Loucy (cell line): ENCODE measurements around the gene LRIG1.

Source experiments
- H2AFZ ChIP-seq: fragments of 200-600 bp; sonication (generic); 2 replicates; pipeline ENCODE4 v1.6.0; 2016; ENCODE audit warnings: antibody characterized with exemption, mild to moderate bottlenecking, low read length, moderate library complexity
- H3F3A ChIP-seq: fragments of 200-600 bp; 2 replicates; pipeline ENCODE4 v1.6.0; 2016; ENCODE audit warnings: antibody characterized with exemption, low read depth, mild to moderate bottlenecking
- H3K27me3 ChIP-seq: fragments of 200-600 bp; sonication (generic); 2 replicates; pipeline ENCODE4 v1.6.1; 2014; ENCODE audit warnings: low read length, mild to moderate bottlenecking; ENCODE audit not compliant: insufficient read depth, poor library complexity, severe bottlenecking
- H3K36me3 ChIP-seq: fragments of 200-600 bp; sonication (generic); 2 replicates; pipeline ENCODE4 v1.6.1; 2016; ENCODE audit warnings: low read length; ENCODE audit not compliant: insufficient read depth
- H3K4me1 ChIP-seq: fragments of 200-600 bp; sonication (generic); 2 replicates; pipeline ENCODE4 v1.5.1; 2014; ENCODE audit warnings: low read length, mild to moderate bottlenecking; ENCODE audit not compliant: insufficient read depth, poor library complexity, severe bottlenecking
- H3K4me2 ChIP-seq: fragments of 200-600 bp; sonication (generic); 2 replicates; pipeline ENCODE4 v1.6.0; 2014; ENCODE audit warnings: antibody characterized with exemption, low read length, low read depth, mild to moderate bottlenecking; ENCODE audit not compliant: poor library complexity, severe bottlenecking
- H3K4me3 ChIP-seq: fragments of 200-600 bp; sonication (generic); 2 replicates; pipeline ENCODE4 v1.5.1; 2014; ENCODE audit warnings: low read length, mild to moderate bottlenecking, mixed read lengths; ENCODE audit not compliant: poor library complexity, severe bottlenecking
- H3K79me2 ChIP-seq: fragments of 200-600 bp; sonication (generic); 2 replicates; pipeline ENCODE4 v1.6.1; 2014; ENCODE audit warnings: low read length; ENCODE audit not compliant: insufficient read depth
- H3K9ac ChIP-seq: fragments of 200-600 bp; sonication (generic); 2 replicates; pipeline ENCODE4 v1.6.0; 2014; ENCODE audit warnings: mild to moderate bottlenecking, low read depth, low read length, moderate library complexity; ENCODE audit not compliant: poor library complexity, severe bottlenecking
- H3K9me2 ChIP-seq: fragments of 200-600 bp; sonication (generic); replicated peaks from 2 replicates; pipeline ENCODE4 v1.6.1; 2016; ENCODE audit warnings: low read depth, low read length, mixed read lengths
- H3K9me3 ChIP-seq: fragments of 200-600 bp; sonication (generic); 2 replicates; pipeline ENCODE4 v1.6.1; 2014; ENCODE audit warnings: mild to moderate bottlenecking, antibody characterized with exemption, low read length, low read depth; ENCODE audit not compliant: insufficient read depth
- H4K20me1 ChIP-seq: fragments of 200-600 bp; sonication (generic); 2 replicates; pipeline ENCODE4 v1.6.0; 2014; ENCODE audit warnings: antibody characterized with exemption, low read length, mild to moderate bottlenecking; ENCODE audit not compliant: insufficient read depth, poor library complexity, severe bottlenecking
- EZH2phosphoT487 ChIP-seq: fragments of 200-600 bp; IDR thresholded peaks from 2 replicates; pipeline ENCODE4 v1.6.1; 2018; ENCODE audit warnings: antibody characterized with exemption, mild to moderate bottlenecking, moderate library complexity, borderline replicate concordance
- TF ChIP-seq, protein P1 (sequence below): fragments of 200-600 bp; sonication (generic); conservative IDR thresholded peaks from 2 replicates; pipeline ENCODE4 v1.5.1; 2014; ENCODE audit warnings: mild to moderate bottlenecking, antibody characterized with exemption, low read length

Gene LRIG1

DNA sequence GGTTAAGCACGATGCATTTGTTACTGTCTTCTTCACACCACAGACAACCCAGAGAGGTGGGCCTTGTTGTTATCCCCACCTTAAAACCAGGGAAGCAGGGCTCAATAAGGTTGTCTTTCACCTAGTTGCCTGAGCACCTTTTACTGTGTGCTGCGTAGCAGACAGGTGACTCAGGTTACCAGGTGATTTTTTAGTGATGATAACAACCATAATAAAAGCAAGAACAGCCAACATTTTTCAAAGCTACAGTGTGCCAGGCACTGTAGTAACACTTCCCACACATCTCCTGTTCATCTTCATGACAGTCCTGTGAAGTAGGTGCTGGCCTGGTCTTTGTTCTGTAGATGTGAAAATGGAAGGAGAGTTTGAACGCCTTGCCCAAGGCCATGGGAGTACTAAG lies 147.8 kb downstream of the LRIG1 start:
- Histone ChIP-seq H2AFZ (no peak overlapping the region), H3K9me3 (no peaks in the 10 kb centered on the region), H3F3A (no peaks in the 10 kb centered on the region), H3K9ac (no peak overlapping the region), H3K4me1 (peaks cover 38% of the 10 kb centered on the region), H3K4me2 (no peak overlapping the region), H3K36me3 (no peaks in the 10 kb centered on the region), H3K27me3 (no peaks in the 10 kb centered on the region), H3K79me2 (no peaks in the 10 kb centered on the region), H3K4me3 (no peak overlapping the region), H4K20me1 (no peaks in the 10 kb centered on the region), H3K9me2 (no peaks in the 10 kb centered on the region)
- TF ChIP-seq EZH2phosphoT487 = no peak
- TF ChIP-seq, protein P1, sequence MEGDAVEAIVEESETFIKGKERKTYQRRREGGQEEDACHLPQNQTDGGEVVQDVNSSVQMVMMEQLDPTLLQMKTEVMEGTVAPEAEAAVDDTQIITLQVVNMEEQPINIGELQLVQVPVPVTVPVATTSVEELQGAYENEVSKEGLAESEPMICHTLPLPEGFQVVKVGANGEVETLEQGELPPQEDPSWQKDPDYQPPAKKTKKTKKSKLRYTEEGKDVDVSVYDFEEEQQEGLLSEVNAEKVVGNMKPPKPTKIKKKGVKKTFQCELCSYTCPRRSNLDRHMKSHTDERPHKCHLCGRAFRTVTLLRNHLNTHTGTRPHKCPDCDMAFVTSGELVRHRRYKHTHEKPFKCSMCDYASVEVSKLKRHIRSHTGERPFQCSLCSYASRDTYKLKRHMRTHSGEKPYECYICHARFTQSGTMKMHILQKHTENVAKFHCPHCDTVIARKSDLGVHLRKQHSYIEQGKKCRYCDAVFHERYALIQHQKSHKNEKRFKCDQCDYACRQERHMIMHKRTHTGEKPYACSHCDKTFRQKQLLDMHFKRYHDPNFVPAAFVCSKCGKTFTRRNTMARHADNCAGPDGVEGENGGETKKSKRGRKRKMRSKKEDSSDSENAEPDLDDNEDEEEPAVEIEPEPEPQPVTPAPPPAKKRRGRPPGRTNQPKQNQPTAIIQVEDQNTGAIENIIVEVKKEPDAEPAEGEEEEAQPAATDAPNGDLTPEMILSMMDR = no peak

DNA sequence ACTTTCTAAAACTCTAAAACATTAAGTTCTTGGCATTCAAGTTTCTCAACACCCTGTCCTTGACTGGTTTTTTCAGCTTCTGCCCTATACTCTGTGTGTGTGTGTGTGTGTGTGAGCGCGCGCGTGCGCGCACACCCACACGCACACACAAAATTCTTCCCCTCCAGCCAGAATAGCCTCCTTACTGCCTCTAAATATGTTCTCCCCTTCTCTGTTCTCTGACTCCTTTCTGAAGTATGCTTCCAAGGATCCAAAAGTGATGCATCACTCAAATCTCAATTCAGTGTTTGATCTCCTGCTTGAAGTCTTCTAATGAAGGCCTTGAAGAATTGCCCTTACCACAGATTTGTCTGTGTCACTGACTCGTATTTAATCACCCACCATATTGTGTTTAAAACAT lies 150.2 kb downstream of the LRIG1 start:
- TF ChIP-seq, protein P1 = no peak
- TF ChIP-seq EZH2phosphoT487 = no peak
- no peaks in the 10 kb centered on the region for H4K20me1 ChIP-seq
- no peak overlapping the region for H3K4me3 ChIP-seq
- peaks cover 4% of the 10 kb centered on the region for H3K79me2 ChIP-seq
- peaks cover 7% of the 10 kb centered on the region for H3K36me3 ChIP-seq
- no peak overlapping the region for H3K9ac ChIP-seq
- no peaks in the 10 kb centered on the region for H3K9me3 ChIP-seq
- peaks cover 45% of the 10 kb centered on the region for H3K4me1 ChIP-seq
- H3F3A ChIP-seq = no peaks in the 10 kb centered on the region
- no peak overlapping the region for H3K4me2 ChIP-seq
- H2AFZ ChIP-seq = no peak overlapping the region
- H3K27me3 ChIP-seq = no peaks in the 10 kb centered on the region
- no peaks in the 10 kb centered on the region for H3K9me2 ChIP-seq

DNA sequence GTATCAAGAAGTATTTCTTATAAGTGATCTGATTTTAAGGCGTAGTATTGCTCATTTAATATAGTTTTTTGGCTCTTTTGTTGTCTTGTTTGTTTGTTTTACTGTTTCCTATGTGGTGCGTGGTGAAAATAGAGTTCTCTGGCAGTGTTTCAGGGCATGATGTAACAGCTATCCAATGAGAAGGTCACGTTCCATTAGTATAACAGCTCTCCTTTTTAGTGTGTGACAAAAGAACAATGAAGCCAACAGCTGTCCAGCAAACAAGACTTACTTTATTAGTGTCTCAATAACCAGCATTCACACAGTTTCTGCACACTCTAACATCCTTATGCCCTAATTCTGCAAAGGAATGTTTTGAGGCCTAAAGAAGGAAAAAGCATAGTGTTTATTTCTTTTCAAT lies 152.1 kb downstream of the LRIG1 start:
- Histone ChIP-seq H3K36me3 (peaks cover 7% of the 10 kb centered on the region), H3F3A (no peaks in the 10 kb centered on the region), H3K27me3 (no peaks in the 10 kb centered on the region), H4K20me1 (no peaks in the 10 kb centered on the region), H3K4me2 (no peak overlapping the region), H3K4me3 (no peak overlapping the region), H3K9me3 (no peaks in the 10 kb centered on the region), H3K9me2 (no peaks in the 10 kb centered on the region), H2AFZ (no peak overlapping the region), H3K79me2 (peaks cover 5% of the 10 kb centered on the region), H3K4me1 (peaks cover 49% of the 10 kb centered on the region), H3K9ac (no peak overlapping the region)
- TF ChIP-seq, protein P1 = no peak
- TF ChIP-seq EZH2phosphoT487 = no peak
